SK-N-SH treated with all-trans-retinoic acid at 6 μM for 48 hours (cell line): ENCODE results near the gene SLC22A1.

Experiments
- ARNTL ChIP-seq: fragments of 450-650 bp; formaldehyde crosslinking; IDR thresholded peaks from 2 replicates; pipeline ENCODE4 v1.5.0; 2020; ENCODE audit warnings: low read depth, mild to moderate bottlenecking, moderate library complexity, borderline replicate concordance
- BACH2 ChIP-seq: fragments of 250-450 bp; sonication (Bioruptor Pico); IDR thresholded peaks from 2 replicates; pipeline ENCODE4 v1.9.0; 2021; ENCODE audit warnings: mild to moderate bottlenecking, borderline replicate concordance
- CSRNP3 ChIP-seq: fragments of 250-450 bp; sonication (Bioruptor Pico); IDR thresholded peaks from 2 replicates; pipeline ENCODE4 v1.5.1; 2021; ENCODE audit warnings: mild to moderate bottlenecking, moderate library complexity
- PATZ1 ChIP-seq: fragments of 250-450 bp; sonication (Bioruptor Pico); IDR thresholded peaks from 2 replicates; pipeline ENCODE4 v1.8.0; 2020; ENCODE audit warnings: mild to moderate bottlenecking, moderate library complexity, borderline replicate concordance
- POU6F1 ChIP-seq: fragments of 250-450 bp; sonication (Bioruptor Pico); IDR thresholded peaks from 2 replicates; pipeline ENCODE4 v1.8.0; 2021; ENCODE audit warnings: low read depth, mild to moderate bottlenecking, moderate library complexity, borderline replicate concordance
- SNAI2 ChIP-seq: fragments of 250-450 bp; sonication (Bioruptor Pico); IDR thresholded peaks from 2 replicates; pipeline ENCODE4 v1.5.0; 2020; ENCODE audit warnings: mild to moderate bottlenecking, moderate library complexity

GRCh38 chr6:160203953-160204352, 82.3 kb downstream of the SLC22A1 start:
- no peak for TF ChIP-seq SNAI2 (CRISPR knock-in tag)
- no peak for TF ChIP-seq POU6F1 (CRISPR knock-in tag)
- TF ChIP-seq CSRNP3 (CRISPR knock-in tag) = no peak
- no peak for TF ChIP-seq PATZ1
- no peak for TF ChIP-seq BACH2 (CRISPR knock-in tag)
- TF ChIP-seq ARNTL (CRISPR knock-in tag) = no peak
